Vagina (tissue), 2 donors: ENCODE measurements around the gene ACAP3.

Source experiments
- CTCF ChIP-seq, 3 experiments: fragments of 450-650 bp in 2 of 3; fragments of 200-600 bp in 1 of 3; sonication (generic) in 1 of 3; IDR thresholded peaks; one replicate each; pipeline ENCODE4 v1.5.1; 2017 to 2019; ENCODE audit warnings: antibody characterized with exemption in 3 of 3, mild to moderate bottlenecking in 2 of 3, moderate library complexity in 2 of 3
- POLR2A ChIP-seq, 2 donors: fragments of 450-650 bp; IDR thresholded peaks; one replicate each; pipeline ENCODE4 v1.6.1; 2017; ENCODE audit warnings: antibody characterized with exemption in 2 of 2, mild to moderate bottlenecking in 2 of 2, moderate library complexity in 2 of 2
- POLR2AphosphoS5 ChIP-seq, 2 donors: sonication (generic); formaldehyde crosslinking; IDR thresholded peaks; one replicate each; pipeline ENCODE4 v1.9.0; 2017; ENCODE audit warnings: antibody characterized with exemption in 2 of 2, mild to moderate bottlenecking in 2 of 2, low read depth in 1 of 2; ENCODE audit not compliant: insufficient read depth in 1 of 2

DNA sequence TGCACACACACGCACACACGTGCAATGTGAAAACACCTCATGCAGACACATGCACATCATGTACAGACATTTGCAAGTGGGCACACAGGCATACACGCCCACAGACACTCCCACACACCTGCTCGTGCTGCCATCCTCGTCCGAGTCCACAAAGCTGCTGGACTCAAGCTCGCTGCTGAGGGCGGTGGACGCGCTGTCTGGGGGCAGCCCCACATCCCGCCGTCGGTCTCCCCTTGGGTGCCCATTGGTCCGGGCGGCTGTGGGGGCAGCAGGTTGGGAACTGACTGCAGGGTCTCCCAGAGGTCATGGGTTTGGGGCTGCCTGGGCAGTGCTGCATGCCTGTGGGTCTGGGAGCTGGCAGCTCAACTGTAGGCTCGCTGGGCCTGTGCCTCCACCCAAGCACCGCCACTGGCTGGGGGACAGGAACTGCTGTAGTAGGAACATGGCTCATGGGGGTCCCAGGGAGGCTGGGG is 33.9 kb upstream of the ACAP3 start:
- TF ChIP-seq POLR2AphosphoS5 (IDR thresholded peaks at IDR 0.05; ENCODE audit: insufficient read depth in 1 of 2, low read depth in 1 of 2) (no peak), CTCF (IDR thresholded peaks at IDR 0.05) (no peak), POLR2A (IDR thresholded peaks at IDR 0.05) (no peak)
